Measurements from ENCODE around the gene GUCA2A. TPM values are rescaled to one million over a fixed set of nuclear protein-coding genes. Genes with fewer than 3 reads are reported as not detected.

Gene GUCA2A
- total RNA-seq, 1 experiment from 2014 or later, result not detected

GRCh38 chr1:42179275-42179674, 14.7 kb upstream of the GUCA2A start:
- no peaks in the 10 kb centered on the region for H3K79me2 ChIP-seq (ENCODE audit: insufficient read depth, low read length)
- H3K9ac ChIP-seq (ENCODE audit: extremely low read depth, insufficient read length, low read length), result no peak overlapping the region
- H3K23ac ChIP-seq (ENCODE audit: insufficient read length, low read depth, low read length), result no peak overlapping the region
- H2BK120ac ChIP-seq (ENCODE audit: low read depth, low read length, poor library complexity, severe bottlenecking), result no peak overlapping the region
- no peak overlapping the region for H2BK5ac ChIP-seq (ENCODE audit: insufficient read length, low read length)
- no peaks in the 10 kb centered on the region for H3K4me1 ChIP-seq (ENCODE audit: insufficient read depth, low read length)
- H3K27me3 Mint-ChIP-seq (ENCODE audit: low read depth), result no peaks in the 10 kb centered on the region
- H2AK5ac ChIP-seq (ENCODE audit: insufficient read length, low read length), result no peak overlapping the region
- H3K27ac ChIP-seq (ENCODE audit: insufficient read length, low read depth, low read length), result no peak overlapping the region
- no peaks in the 10 kb centered on the region for H3K79me1 ChIP-seq (ENCODE audit: insufficient read depth, low read depth, low read length, poor library complexity, severe bottlenecking)
- no peak for DNase-seq
- no peak overlapping the region for H3K4ac ChIP-seq (ENCODE audit: low read depth, low read length)
- H3K56ac ChIP-seq (ENCODE audit: insufficient read length, low read depth, low read length), result no peak overlapping the region
- no peak overlapping the region for H2AFZ ChIP-seq (ENCODE audit: low read length)
- no peak overlapping the region for H3T11ph ChIP-seq (ENCODE audit: low read length)
- H4K5ac ChIP-seq (ENCODE audit: insufficient read length, low read depth, low read length), result no peak overlapping the region
- H3K4me3 Mint-ChIP-seq, result no peak overlapping the region
- H2BK15ac ChIP-seq (ENCODE audit: low read depth, low read length), result no peak overlapping the region
- H3K27ac Mint-ChIP-seq, result no peak overlapping the region
- H3K23me2 ChIP-seq (ENCODE audit: insufficient read length, low read depth, low read length, poor library complexity, severe bottlenecking), result no peaks in the 10 kb centered on the region
- H3K4me2 ChIP-seq (ENCODE audit: insufficient read depth, insufficient read length, low read length), result no peak overlapping the region
- no peaks in the 10 kb centered on the region for H3K9me3 Mint-ChIP-seq
- no peak for TF ChIP-seq CTCF (conservative IDR thresholded peaks at IDR 0.05)
- peaks cover 2 to 29% (median 5%) of the 10 kb centered on the region in 3 experiments; a peak in 5 of 7 replicates for H3K36me3 Mint-ChIP-seq (ENCODE audit: insufficient read depth in 1 of 3, low read depth in 3 of 3)
- no CpG with 5 or more reads among the region's 2 CpGs for WGBS (ENCODE audit: extremely low coverage, insufficient read length, low lambda C conversion rate)
- H3K14ac ChIP-seq (ENCODE audit: insufficient read depth, low read length), result no peak overlapping the region
- H3K27me3 ChIP-seq (ENCODE audit: insufficient read depth, low read length), result no peaks in the 10 kb centered on the region
- no peak overlapping the region for H4K91ac ChIP-seq (ENCODE audit: insufficient read length, low read depth, low read length)
- no peaks in the 10 kb centered on the region for H4K20me1 ChIP-seq (ENCODE audit: control insufficient read depth, insufficient read depth, insufficient read length)
- no peak overlapping the region for H2BK12ac ChIP-seq (ENCODE audit: insufficient read length, low read depth, low read length)
- H3K4me1 Mint-ChIP-seq, result peaks cover 4 to 5% of the 10 kb centered on the region in 2 experiments
- no peak overlapping the region for H3K18ac ChIP-seq (ENCODE audit: insufficient read length, low read depth, low read length)
- no peak overlapping the region for H2BK20ac ChIP-seq (ENCODE audit: low read depth, low read length, poor library complexity, severe bottlenecking)
- no peaks in the 10 kb centered on the region for H3K9me3 ChIP-seq (ENCODE audit: control insufficient read depth, low read depth, low read length)
- H4K8ac ChIP-seq (replicated peaks; ENCODE audit: insufficient read length, low read depth, low read length), result no peak overlapping the region

Measured in H9 (cell line).